Sigmoid colon (tissue), 4 donors: ENCODE data around the gene BLNK.

ENCODE experiments used
- CTCF ChIP-seq, 4 experiments: fragments of 450-650 bp in 3 of 4; fragments of 200-600 bp in 1 of 4; IDR thresholded peaks; one replicate each; pipeline ENCODE4 v1.5.1; 2016 to 2019; ENCODE audit warnings: antibody characterized with exemption in 4 of 4, mild to moderate bottlenecking in 3 of 4, moderate library complexity in 2 of 4
- POLR2A ChIP-seq, 2 donors: fragments of 450-650 bp; IDR thresholded peaks; one replicate each; pipeline ENCODE4 v1.6.1; 2016; ENCODE audit warnings: antibody characterized with exemption in 2 of 2, mild to moderate bottlenecking in 2 of 2, moderate library complexity in 2 of 2
- POLR2AphosphoS5 ChIP-seq, 4 donors: sonication (generic); formaldehyde crosslinking; IDR thresholded peaks; one replicate each; pipeline ENCODE4 v1.6.1; 2017; ENCODE audit warnings: antibody characterized with exemption in 4 of 4

- no peak for TF ChIP-seq CTCF (IDR thresholded peaks at IDR 0.05)
- TF ChIP-seq POLR2A (IDR thresholded peaks at IDR 0.05), result no peak
- no peak for TF ChIP-seq POLR2AphosphoS5 (IDR thresholded peaks at IDR 0.05)
Measured at GRCh38 chr10:96244354-96244753, 27.0 kb downstream of the BLNK start.
